Common myeloid progenitor, CD34-positive (primary cell): Measurements from ENCODE around the gene RBM26.

Experiments used
- CTCF ChIA-PET: fragments of 350-600 bp; sonication (Branson Sonifier 250); formaldehyde crosslinking; loops from one replicate; lab custom pipeline; 2021; ENCODE audit warnings: antibody characterized with exemption; lab: Charles Lee
- POLR2A ChIA-PET: fragments of 350-600 bp; sonication (Branson Sonifier 250); formaldehyde crosslinking; loops from one replicate; lab custom pipeline; 2021; ENCODE audit warnings: antibody characterized with exemption; lab: Charles Lee
- DNase-seq, 3 donors: peaks; one replicate each; pipeline versions ENCODE4 v3.0.0 to v3.0.0-alpha.2; 2013
- H3K27ac ChIP-seq, 2 experiments: 1 replicate in 1 of 2; 2 replicates in 1 of 2; pipeline ENCODE4 v1.7.0; 2013; ENCODE audit warnings: inconsistent platforms in 2 of 2, low read length in 2 of 2, mild to moderate bottlenecking in 2 of 2, low read depth in 1 of 2, moderate library complexity in 1 of 2; ENCODE audit not compliant: severe bottlenecking in 2 of 2, insufficient read depth in 1 of 2, poor library complexity in 1 of 2
- H3K27me3 ChIP-seq, 5 experiments: replicated peaks in 2 of 5; 1 replicate in 3 of 5; 2 replicates in 2 of 5; pipeline versions ENCODE4 v1.6.1 to v1.7.0; 2013; ENCODE audit warnings: low read length in 4 of 5, mild to moderate bottlenecking in 2 of 5, moderate library complexity in 2 of 5, inconsistent platforms in 1 of 5; ENCODE audit not compliant: insufficient read depth in 5 of 5, control insufficient read depth in 4 of 5
- H3K36me3 ChIP-seq, 4 experiments: 1 replicate in 2 of 4; 2 replicates in 2 of 4; pipeline versions ENCODE4 v1.6.1 to v1.7.0; 2013; ENCODE audit warnings: low read length in 3 of 4, control low read depth in 1 of 4, mild to moderate bottlenecking in 1 of 4; ENCODE audit not compliant: control insufficient read depth in 4 of 4, insufficient read depth in 4 of 4
- H3K4me1 ChIP-seq, 4 experiments: 1 replicate in 3 of 4; 2 replicates in 1 of 4; pipeline versions ENCODE4 v1.6.1 to v1.7.1; 2013; ENCODE audit warnings: low read length in 3 of 4, mild to moderate bottlenecking in 3 of 4, control low read depth in 1 of 4, inconsistent platforms in 1 of 4, moderate library complexity in 1 of 4; ENCODE audit not compliant: control insufficient read depth in 4 of 4, insufficient read depth in 4 of 4; ENCODE audit errors: control extremely low read depth in 1 of 4
- H3K4me3 ChIP-seq, 7 experiments: 1 replicate in 4 of 7; 2 replicates in 3 of 7; pipeline versions ENCODE4 v1.5.1 to v1.7.0; 2013; ENCODE audit warnings: mild to moderate bottlenecking in 7 of 7, low read length in 6 of 7, moderate library complexity in 6 of 7, inconsistent platforms in 2 of 7, low read depth in 2 of 7, control low read depth in 1 of 7; ENCODE audit not compliant: insufficient read depth in 4 of 7, control insufficient read depth in 1 of 7; ENCODE audit errors: extremely low read depth in 1 of 7
- H3K9me3 ChIP-seq, 5 experiments: 1 replicate in 4 of 5; 2 replicates in 1 of 5; pipeline versions ENCODE4 v1.6.1 to v1.7.1; 2013; ENCODE audit warnings: low read length in 4 of 5, mild to moderate bottlenecking in 2 of 5, inconsistent platforms in 1 of 5, low read depth in 1 of 5, moderate library complexity in 1 of 5; ENCODE audit not compliant: control insufficient read depth in 4 of 5, insufficient read depth in 2 of 5; ENCODE audit errors: control extremely low read depth in 1 of 5
- WGBS: methylation state at CpG from one replicate; pipeline ENCODE4 v1.1.5; 2013; ENCODE audit not compliant: insufficient coverage; 5-methylcytosine and 5-hydroxymethylcytosine counted together

Gene RBM26

DNA sequence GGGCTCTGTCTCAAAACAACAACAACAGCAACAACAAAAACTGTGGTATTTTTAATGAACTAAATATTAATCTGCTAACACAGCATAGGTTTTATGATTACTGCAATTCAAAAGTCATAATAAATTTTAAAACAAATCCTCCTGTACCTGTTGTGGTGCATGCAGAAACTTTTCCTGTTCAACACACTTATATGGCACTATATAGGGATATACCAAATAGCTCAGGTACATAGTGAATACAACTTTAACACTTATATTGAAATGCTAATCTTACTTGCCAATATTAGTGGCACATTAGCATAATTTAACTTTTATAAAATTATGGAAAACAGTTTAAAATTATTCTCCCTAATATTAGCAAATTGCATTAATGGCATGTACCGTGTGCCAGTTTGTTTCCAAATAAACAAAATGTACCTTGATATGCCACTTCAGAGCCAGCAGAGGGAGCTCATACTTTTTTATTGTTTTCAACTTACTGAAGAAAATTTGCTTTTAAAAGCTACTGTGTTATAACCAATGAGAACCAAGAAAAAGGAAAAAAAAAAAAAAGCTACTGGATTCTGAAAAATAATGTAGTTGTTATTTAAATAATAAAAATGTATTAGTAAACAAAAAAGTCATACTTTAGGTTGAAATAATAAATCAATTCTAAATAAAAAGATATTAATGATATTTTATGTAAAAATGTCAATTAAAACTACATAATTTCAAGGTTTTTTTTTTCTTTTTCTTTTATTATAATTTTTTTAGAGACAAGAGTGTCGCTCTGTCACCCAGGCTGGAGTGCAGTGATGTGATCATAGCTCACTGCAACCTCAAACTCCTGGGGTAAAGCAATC, 18.0 kb upstream of the RBM26 start:
- no peaks in the 10 kb centered on the region for H3K4me1 ChIP-seq
- H3K4me3 ChIP-seq = no peak overlapping the region
- H3K36me3 ChIP-seq = no peaks in the 10 kb centered on the region
- ChIA-PET POLR2A (no interaction called here), CTCF (interaction anchor here (0.6 to 6.0 kb wide), 21 partner anchors 9 to 454 kb away, joined by 3 to 170 read pairs (median 4); partner anchors contain the start of gene RBM26)
- DNase-seq = peak; percentile 56 to 76 (median 73)
- no peak overlapping the region for H3K27ac ChIP-seq
- no peaks in the 10 kb centered on the region for H3K27me3 ChIP-seq
- WGBS = no CpG with 5 or more reads among the region's 2 CpGs
- no peaks in the 10 kb centered on the region for H3K9me3 ChIP-seq

DNA sequence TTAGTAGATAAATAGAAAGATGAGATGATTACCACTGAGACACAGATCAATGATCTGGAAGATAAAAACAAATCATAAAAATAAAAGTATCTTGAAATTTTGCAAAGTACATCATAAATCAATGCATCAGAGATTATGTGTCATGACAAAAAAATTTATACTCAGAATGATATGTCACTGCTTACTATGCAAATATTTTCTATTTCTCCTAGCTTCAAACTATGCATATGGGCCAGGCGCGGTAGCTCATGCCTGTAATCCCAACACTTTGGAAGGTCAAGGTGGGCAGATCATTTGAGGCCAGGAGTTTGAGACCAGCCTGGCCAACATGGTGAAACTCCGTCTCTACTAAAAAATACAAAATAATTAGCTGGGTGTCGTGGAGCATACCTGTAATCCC, 17.3 kb upstream of the RBM26 start:
- POLR2A ChIA-PET = no interaction called here

DNA sequence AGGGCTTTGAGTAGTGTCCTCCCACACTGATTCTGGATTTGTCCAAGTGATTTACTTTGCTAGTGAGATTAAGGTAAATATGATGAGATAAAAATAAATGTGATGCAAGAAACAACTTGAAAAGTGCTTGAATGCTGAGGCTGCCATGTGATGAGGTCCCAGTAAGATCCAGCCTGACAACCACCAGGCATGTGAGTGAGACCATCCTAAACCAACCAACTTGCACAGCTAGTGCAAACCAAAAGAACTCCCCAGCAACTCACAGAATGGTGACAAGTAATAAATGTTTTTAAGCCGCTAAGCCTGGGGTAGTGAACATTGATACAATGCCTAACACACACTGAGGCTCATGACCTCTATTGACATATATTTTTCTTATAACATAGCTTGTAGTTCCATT, 13.3 kb upstream of the RBM26 start:
- POLR2A ChIA-PET = no interaction called here

More for the DNA sequence above, 17.3 kb upstream of the RBM26 start:
- Histone ChIP-seq H3K9me3 (no peaks in the 10 kb centered on the region), H3K27ac (no peak overlapping the region), H3K27me3 (no peaks in the 10 kb centered on the region), H3K36me3 (no peaks in the 10 kb centered on the region), H3K4me3 (no peak overlapping the region), H3K4me1 (no peaks in the 10 kb centered on the region)
- CTCF ChIA-PET = interaction anchor here (1.0 to 6.0 kb wide), 14 partner anchors 10 to 454 kb away, joined by 3 to 170 read pairs (median 10); partner anchors contain the start of gene RBM26
- no peak for DNase-seq
- 100% methylated on average over 4 of the region's 4 CpGs for WGBS

DNA sequence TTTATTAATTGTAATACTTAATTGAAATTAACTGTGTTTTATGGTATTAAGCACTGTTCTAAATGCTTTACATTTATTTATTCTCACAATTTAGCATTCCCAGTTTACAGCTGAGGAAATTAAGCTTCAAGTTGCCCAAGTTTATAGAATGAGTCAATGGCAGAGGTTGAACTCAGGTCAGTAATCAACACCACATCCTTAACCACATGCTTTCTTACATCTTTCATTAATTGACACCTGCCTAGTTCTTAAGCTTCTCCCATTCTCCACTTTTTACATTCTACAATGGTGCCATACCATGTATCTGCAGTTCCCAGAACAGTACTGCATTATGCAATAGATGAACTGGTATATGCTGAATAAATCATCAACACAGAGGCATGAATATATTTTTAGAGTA, 11.7 kb upstream of the RBM26 start:
- no peaks in the 10 kb centered on the region for H3K4me1 ChIP-seq
- no peaks in the 10 kb centered on the region for H3K27me3 ChIP-seq
- POLR2A ChIA-PET = no interaction called here
- H3K36me3 ChIP-seq = peaks cover 0 to 5% (median 1%) of the 10 kb centered on the region in 4 experiments
- no peak overlapping the region for H3K27ac ChIP-seq
- H3K9me3 ChIP-seq = no peaks in the 10 kb centered on the region
- H3K4me3 ChIP-seq = no peak overlapping the region
- DNase-seq = no peak
- CTCF ChIA-PET = interaction anchor here (2.6 kb wide), 1 partner anchor 123 kb away, joined by 9 read pairs; no protein-coding TSS in a partner anchor

More for the DNA sequence above, 13.3 kb upstream of the RBM26 start:
- CTCF ChIA-PET = interaction anchor here (1.0 to 2.6 kb wide), 2 partner anchors 51 to 121 kb away, joined by 3 to 9 read pairs; no protein-coding TSS in a partner anchor
- no peaks in the 10 kb centered on the region for H3K27me3 ChIP-seq
- H3K4me1 ChIP-seq = no peaks in the 10 kb centered on the region
- H3K36me3 ChIP-seq = peaks cover 0 to 5% (median 1%) of the 10 kb centered on the region in 4 experiments
- no peaks in the 10 kb centered on the region for H3K9me3 ChIP-seq
- DNase-seq = no peak
- WGBS = no CpG with 5 or more reads among the region's 1 CpG
- H3K4me3 ChIP-seq = no peak overlapping the region
- H3K27ac ChIP-seq = no peak overlapping the region

DNA sequence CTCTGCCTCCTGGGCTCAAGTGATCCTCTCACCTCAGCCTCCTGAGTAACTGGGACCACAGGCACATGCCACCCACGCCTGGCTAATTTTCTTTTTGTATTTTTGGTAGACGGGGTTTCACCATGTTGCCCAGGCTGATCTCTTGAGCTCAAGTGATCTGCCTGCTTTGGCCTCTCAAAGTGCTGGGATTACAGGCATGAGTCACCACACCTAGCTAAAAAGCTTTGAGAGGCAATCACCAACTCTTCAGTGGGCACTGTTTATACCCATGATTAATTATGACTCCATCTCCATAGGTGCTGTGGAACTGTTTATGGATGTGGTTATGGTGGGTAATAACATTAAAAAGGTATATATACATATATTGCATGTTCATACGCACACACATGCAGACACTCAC, 7.5 kb upstream of the RBM26 start:
- Histone ChIP-seq H3K27me3 (no peaks in the 10 kb centered on the region), H3K27ac (no peak overlapping the region), H3K36me3 (peaks cover 0 to 5% (median 1%) of the 10 kb centered on the region in 4 experiments), H3K4me1 (no peaks in the 10 kb centered on the region), H3K9me3 (no peaks in the 10 kb centered on the region), H3K4me3 (no peak overlapping the region)
- no peak for DNase-seq
- ChIA-PET POLR2A (no interaction called here), CTCF (interaction anchor here (0.9 to 1.8 kb wide), 5 partner anchors 10 to 129 kb away, joined by 3 to 5 read pairs (median 4); no protein-coding TSS in a partner anchor)
- 100% methylated on average over 2 of the region's 3 CpGs for WGBS

DNA sequence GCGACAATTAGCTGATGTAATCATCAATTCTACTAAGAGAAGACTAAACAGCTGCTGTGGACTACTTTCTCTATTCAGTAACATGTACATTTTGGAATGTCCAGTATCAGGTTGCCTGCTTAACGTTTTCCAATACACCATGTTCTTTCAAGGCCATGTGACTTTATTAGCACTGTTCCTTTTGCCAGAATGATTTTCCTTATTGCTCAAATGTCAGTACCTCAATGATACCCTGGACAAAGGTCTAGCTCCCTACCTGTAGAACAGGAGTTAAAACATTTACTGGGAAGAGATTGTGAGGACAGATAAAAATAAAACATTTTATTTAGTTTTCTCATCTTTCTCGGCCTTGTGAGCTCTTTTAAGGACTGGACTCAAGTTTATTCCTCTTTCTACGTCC, 3.8 kb upstream of the RBM26 start:
- POLR2A ChIA-PET = interaction anchor here (0.7 kb wide), 1 partner anchor 529 kb away, joined by 3 read pairs; no protein-coding TSS in a partner anchor

More for the DNA sequence above, 3.8 kb upstream of the RBM26 start:
- no peak overlapping the region for H3K27ac ChIP-seq
- peaks cover 0 to 1% (median 0%) of the 10 kb centered on the region in 4 experiments for H3K36me3 ChIP-seq
- H3K27me3 ChIP-seq = no peaks in the 10 kb centered on the region
- CTCF ChIA-PET = interaction anchor here (1.0 to 3.9 kb wide), 3 partner anchors 14 to 18 kb away, joined by 3 to 17 read pairs (median 3); no protein-coding TSS in a partner anchor
- 93% methylated on average over 3 of the region's 4 CpGs for WGBS
- H3K4me3 ChIP-seq = no peak overlapping the region
- no peak for DNase-seq
- H3K9me3 ChIP-seq = no peaks in the 10 kb centered on the region
- H3K4me1 ChIP-seq = peaks cover 2 to 13% (median 9%) of the 10 kb centered on the region in 4 experiments
